Upper lobe of left lung (tissue), 4 donors: ENCODE measurements around the gene TTC9C.

ENCODE experiments used
- EP300 ChIP-seq, 4 donors: sonication (generic); formaldehyde crosslinking; IDR thresholded peaks; one replicate each; pipeline ENCODE4 v1.5.1; 2017; ENCODE audit warnings: antibody characterized with exemption in 4 of 4, control low read depth in 2 of 4
- POLR2AphosphoS5 ChIP-seq, 2 donors: sonication (generic); formaldehyde crosslinking; IDR thresholded peaks; one replicate each; pipeline ENCODE4 v1.5.1; 2017; ENCODE audit warnings: antibody characterized with exemption in 2 of 2
- TF ChIP-seq, protein P1 (sequence below), 6 experiments: fragments of 450-650 bp in 4 of 6; fragments of 200-600 bp in 2 of 6; sonication (generic) in 2 of 6; IDR thresholded peaks; one replicate each; pipeline ENCODE4 v1.5.1; 2016 to 2019; ENCODE audit warnings: antibody characterized with exemption in 6 of 6

DNA sequence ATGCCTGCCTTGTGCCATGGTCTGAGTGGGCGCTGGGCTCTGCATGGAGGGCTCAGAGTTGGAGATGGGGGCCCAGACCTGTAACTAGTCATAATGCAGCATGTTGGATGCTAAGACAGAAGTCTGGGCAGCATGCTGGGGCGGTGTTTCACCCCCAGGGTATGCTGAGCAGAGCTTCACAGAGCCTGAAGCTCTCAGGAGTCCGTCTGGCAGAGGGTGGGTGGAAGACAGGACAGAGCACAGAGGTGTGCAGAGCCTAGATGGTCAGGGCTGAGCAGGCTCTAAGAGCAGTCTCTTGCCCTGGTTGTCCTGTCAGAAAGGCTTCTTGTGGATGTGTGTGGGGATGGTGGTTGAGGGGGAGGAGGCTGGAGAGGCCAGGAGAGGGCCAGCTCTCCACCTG is 50.2 kb downstream of the TTC9C start:
- TF ChIP-seq, protein P1, sequence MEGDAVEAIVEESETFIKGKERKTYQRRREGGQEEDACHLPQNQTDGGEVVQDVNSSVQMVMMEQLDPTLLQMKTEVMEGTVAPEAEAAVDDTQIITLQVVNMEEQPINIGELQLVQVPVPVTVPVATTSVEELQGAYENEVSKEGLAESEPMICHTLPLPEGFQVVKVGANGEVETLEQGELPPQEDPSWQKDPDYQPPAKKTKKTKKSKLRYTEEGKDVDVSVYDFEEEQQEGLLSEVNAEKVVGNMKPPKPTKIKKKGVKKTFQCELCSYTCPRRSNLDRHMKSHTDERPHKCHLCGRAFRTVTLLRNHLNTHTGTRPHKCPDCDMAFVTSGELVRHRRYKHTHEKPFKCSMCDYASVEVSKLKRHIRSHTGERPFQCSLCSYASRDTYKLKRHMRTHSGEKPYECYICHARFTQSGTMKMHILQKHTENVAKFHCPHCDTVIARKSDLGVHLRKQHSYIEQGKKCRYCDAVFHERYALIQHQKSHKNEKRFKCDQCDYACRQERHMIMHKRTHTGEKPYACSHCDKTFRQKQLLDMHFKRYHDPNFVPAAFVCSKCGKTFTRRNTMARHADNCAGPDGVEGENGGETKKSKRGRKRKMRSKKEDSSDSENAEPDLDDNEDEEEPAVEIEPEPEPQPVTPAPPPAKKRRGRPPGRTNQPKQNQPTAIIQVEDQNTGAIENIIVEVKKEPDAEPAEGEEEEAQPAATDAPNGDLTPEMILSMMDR (IDR thresholded peaks at IDR 0.05) = no peak
- TF ChIP-seq POLR2AphosphoS5 (IDR thresholded peaks at IDR 0.05) (no peak), EP300 (IDR thresholded peaks at IDR 0.05) (no peak)
